GM18519 (cell line): Measurements from ENCODE around the gene PGM5.
A peak's percentile ranks its signal among the peaks of the same experiment; 100 is the strongest.

Experiments used
- ATAC-seq: cut with Tn5 transposase; IDR thresholded peaks from one replicate; pipeline ENCODE4 v1.9.1; 2021; ENCODE audit warnings: mild to moderate bottlenecking, moderate library complexity; ENCODE audit not compliant: unreplicated experiment, low FRiP score

The PGM5 gene

DNA sequence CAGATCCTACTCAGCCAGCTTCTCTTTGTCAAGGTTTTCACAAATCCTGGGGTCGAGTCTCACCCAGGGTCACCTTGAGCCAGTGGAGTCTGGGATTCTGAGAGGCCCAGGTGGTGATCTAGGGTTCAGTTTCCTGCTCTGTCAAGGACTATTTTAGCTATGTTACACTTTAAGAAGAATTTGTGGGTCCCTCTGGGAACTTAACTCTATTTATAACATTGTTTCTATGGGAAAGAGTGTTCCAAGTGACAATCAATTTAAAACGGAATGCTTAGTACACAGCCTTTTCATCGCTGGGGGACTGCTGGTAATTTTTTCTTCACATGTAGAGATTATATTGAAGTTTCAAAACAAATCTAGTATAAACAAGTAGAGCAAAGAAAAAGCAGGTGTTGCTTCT lies 211.2 kb downstream of the PGM5 start:
- no peak for ATAC-seq

DNA sequence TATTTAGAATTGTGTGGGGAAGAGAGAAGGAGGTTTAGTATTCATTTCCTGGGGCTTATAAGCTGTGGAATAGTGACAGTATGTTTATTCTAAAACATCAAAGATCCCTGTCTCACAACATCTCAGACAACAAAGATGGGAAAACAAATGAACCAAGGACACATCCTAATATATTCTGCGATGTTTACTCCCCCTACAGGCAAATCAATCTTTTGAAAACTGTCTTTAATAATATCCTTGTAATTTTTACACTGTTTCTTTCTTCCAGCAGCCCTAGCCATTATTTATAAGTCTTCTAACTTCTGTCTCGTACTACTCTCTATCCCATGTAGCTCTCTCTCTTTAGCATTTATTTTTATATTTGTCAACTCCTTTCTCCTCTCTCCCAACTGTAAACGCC lies 217.7 kb downstream of the PGM5 start:
- no peak for ATAC-seq

- no peak for ATAC-seq
These were observed 219.4 kb downstream of the PGM5 start for GRCh38 chr9:68575817-68576216.

- ATAC-seq = peak; percentile 71
These were observed 221.6 kb downstream of the PGM5 start for GRCh38 chr9:68577774-68578591.
